Measurements from ENCODE around the gene CHI3L1.

Gene CHI3L1

GRCh38 chr1:203168991-203169390, 17.5 kb downstream of the CHI3L1 start:
- DNase-seq (ENCODE audit: low read depth in 2 of 2), result no peak

- no peak for DNase-seq (ENCODE audit: low read depth in 2 of 2)
Measured at GRCh38 chr1:203168256-203168786, 18.2 kb downstream of the CHI3L1 start.

GRCh38 chr1:203167913-203168200, 18.6 kb downstream of the CHI3L1 start:
- DNase-seq (ENCODE audit: low read depth in 2 of 2), result no peak

GRCh38 chr1:203167026-203167912, 19.2 kb downstream of the CHI3L1 start:
- DNase-seq (ENCODE audit: low read depth in 2 of 2), result no peak

DNA sequence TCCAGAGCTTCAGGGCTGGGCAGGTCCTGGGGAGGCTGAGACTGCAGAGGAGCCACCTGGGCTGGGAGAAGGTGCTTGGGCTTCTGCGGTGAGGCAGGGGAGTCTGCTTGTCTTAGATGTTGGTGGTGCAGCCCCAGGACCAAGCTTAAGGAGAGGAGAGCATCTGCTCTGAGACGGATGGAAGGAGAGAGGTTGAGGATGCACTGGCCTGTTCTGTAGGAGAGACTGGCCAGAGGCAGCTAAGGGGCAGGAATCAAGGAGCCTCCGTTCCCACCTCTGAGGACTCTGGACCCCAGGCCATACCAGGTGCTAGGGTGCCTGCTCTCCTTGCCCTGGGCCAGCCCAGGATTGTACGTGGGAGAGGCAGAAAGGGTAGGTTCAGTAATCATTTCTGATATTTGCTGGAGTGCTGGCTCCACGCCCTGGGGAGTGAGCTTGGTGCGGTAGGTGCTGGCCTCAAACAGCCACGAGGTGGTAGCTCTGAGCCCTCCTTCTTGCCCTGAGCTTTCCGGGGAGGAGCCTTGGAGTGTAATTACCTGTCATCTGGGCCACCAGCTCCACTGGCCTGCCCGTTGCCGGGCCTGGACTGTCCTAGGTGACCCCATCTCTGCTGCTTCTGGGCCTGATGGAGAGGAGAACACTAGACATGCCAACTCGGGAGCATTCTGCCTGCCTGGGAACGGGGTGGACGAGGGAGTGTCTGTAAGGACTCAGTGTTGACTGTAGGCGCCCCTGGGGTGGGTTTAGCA, 20.1 kb downstream of the CHI3L1 start:
- no peak for DNase-seq (ENCODE audit: low read depth in 2 of 2)

GRCh38 chr1:203165800-203166161, 20.7 kb downstream of the CHI3L1 start:
- DNase-seq (ENCODE audit: low read depth in 2 of 2), result no peak

DNA sequence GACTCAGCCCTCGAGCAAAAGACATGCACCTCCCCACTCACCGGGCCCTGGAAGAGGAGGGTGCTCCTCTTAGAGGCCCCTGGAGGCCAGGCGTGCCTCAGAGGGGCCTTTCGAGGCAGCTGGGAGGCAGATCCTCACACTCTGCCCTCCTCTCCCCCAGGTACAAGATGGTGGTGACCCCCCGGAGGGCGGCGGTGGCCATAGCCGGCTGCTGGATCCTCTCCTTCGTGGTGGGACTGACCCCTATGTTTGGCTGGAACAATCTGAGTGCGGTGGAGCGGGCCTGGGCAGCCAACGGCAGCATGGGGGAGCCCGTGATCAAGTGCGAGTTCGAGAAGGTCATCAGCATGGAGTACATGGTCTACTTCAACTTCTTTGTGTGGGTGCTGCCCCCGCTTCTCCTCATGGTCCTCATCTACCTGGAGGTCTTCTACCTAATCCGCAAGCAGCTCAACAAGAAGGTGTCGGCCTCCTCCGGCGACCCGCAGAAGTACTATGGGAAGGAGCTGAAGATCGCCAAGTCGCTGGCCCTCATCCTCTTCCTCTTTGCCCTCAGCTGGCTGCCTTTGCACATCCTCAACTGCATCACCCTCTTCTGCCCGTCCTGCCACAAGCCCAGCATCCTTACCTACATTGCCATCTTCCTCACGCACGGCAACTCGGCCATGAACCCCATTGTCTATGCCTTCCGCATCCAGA, 21.3 kb downstream of the CHI3L1 start:
- no peak for DNase-seq (ENCODE audit: low read depth in 2 of 2)

- no peak for DNase-seq (ENCODE audit: low read depth in 2 of 2)
Measured at GRCh38 chr1:203163891-203164635, 22.4 kb downstream of the CHI3L1 start.

GRCh38 chr1:203162403-203162802, 24.1 kb downstream of the CHI3L1 start:
- no peak for DNase-seq (ENCODE audit: low read depth in 2 of 2)

GRCh38 chr1:203161703-203162102, 24.8 kb downstream of the CHI3L1 start:
- DNase-seq (ENCODE audit: low read depth in 2 of 2), result no peak

DNA sequence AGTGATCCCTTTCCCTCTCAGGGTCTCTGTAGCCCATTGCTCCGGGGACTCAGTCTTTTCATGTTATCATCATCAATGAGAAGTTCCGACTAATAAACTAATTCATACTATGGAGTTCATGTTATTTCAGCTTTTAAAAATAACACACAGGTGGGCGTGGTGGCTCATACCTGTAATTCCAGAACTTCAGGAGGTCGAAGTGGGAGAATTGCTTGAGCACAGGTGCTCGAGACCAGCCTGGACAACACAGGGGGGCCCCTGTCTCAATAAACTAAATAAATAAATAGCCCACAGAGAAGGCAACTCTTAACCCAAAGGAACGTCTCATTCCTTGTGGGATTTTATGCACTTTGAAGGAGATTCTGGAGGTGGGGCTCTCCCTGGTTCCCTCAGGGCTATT, 25.3 kb downstream of the CHI3L1 start:
- no peak for DNase-seq (ENCODE audit: low read depth in 2 of 2)

GRCh38 chr1:203159844-203160243, 26.7 kb downstream of the CHI3L1 start:
- no peak for DNase-seq (ENCODE audit: low read depth in 2 of 2)

GRCh38 chr1:203158960-203159665, 27.4 kb downstream of the CHI3L1 start:
- no peak for DNase-seq (ENCODE audit: low read depth in 2 of 2)

DNA sequence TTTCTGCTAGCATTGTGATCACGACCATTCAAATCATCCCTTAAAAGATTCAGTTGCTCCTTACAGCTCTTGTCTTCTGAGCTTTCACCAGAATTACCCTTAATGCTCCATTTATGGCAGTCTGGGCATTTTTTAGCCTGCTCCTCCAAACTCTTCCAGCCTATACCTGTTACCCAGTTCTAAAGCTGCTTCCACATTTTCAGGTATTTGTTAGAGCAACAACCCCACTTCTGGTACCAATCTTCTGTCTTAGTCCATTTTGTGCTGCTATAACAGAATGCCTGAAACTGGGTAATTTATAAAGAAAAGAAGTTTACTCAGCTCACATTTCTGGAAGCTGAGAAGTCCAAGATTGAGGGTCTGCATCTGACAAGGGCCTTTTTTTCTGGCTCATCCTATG, 28.1 kb downstream of the CHI3L1 start:
- DNase-seq (ENCODE audit: low read depth in 2 of 2), result no peak

DNA sequence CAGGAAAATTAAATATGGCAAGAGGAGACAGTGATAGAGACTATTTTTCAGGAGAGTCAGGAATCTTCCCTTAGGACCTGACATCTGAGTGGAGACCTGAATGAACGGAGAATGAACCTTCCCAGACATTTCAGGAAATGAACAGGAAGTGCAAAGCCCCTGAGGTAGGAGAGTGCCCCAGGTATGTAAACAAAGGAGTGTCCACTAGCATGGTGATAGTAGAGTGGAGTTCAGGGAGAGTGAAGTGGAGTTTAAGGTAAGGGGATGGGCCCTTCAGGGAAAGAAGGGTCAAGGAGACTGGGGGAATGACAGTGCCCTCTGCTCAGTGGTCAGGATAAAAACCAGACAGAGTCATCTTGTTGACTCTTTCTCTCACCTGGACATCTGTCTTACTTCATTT, 30.2 kb downstream of the CHI3L1 start:
- no peak for DNase-seq (ENCODE audit: low read depth in 2 of 2)

DNA sequence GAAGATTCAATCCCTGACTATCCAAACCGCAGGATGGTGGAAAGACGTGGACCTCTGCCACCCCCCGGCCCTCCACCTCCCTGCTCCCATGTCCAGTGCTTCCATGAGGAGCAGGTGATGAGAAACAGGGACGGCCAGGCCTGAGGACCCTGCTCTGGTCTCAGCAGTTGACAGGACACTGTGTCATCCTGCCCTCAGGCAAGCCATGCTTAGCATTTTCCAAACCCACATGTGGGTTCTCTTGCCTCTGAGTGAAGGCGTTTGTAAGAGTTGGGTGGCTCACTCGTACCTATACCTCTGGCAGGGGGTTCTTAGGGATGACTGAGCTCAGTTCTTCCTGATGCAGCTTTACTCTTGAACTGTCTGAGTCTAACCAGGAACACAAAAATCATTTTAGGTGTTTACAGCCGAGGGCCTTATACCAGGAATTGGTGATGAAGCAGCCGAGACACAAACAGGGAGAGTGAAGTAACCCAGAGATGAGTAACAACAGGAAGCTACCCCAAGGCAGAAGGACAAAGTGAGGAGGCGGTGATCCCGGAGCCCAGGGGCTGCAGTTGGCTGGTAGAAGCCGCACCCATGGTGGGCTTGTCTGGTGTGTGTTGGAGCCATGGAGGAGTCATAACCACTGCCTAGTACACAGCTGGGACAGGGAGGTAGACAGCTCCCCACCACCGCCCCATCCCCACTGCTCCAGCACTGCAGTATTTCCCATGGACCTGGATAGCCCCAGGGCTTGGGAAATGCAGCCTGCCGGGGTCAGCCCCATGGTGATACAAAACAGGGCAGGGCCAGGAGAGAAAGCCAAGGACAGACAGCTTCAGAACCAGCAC, 32.3 kb downstream of the CHI3L1 start:
- no peak for DNase-seq (ENCODE audit: low read depth in 2 of 2)

- no peak for DNase-seq (ENCODE audit: low read depth in 2 of 2)
Measured at GRCh38 chr1:203153051-203153988, 33.2 kb downstream of the CHI3L1 start.

GRCh38 chr1:203152158-203153034, 34.1 kb downstream of the CHI3L1 start:
- DNase-seq (ENCODE audit: low read depth in 2 of 2), result no peak

Measured in stimulated activated CD4-positive, alpha-beta T cell treated with anti-CD3 and anti-CD28 coated beads, Interleukin-15, amount 100 ng/mL, for 48 hours (primary cell).